Posterior cingulate gyrus (tissue), 11 donors: ENCODE results near the gene P2RX3.

Experiments used
- DNase-seq, 10 donors: peaks; one replicate each; pipeline versions ENCODE4 v3.0.0 to v3.0.0-alpha.2; 2020 to 2021; ENCODE audit warnings: mixed read lengths in 3 of 10
- intact Hi-C: fragments of 100-400 bp; cut with DNase I; formaldehyde crosslinking; loops from one replicate; pipeline ENCODE4 v1.15.1; 2023

P2RX3 gene

DNA sequence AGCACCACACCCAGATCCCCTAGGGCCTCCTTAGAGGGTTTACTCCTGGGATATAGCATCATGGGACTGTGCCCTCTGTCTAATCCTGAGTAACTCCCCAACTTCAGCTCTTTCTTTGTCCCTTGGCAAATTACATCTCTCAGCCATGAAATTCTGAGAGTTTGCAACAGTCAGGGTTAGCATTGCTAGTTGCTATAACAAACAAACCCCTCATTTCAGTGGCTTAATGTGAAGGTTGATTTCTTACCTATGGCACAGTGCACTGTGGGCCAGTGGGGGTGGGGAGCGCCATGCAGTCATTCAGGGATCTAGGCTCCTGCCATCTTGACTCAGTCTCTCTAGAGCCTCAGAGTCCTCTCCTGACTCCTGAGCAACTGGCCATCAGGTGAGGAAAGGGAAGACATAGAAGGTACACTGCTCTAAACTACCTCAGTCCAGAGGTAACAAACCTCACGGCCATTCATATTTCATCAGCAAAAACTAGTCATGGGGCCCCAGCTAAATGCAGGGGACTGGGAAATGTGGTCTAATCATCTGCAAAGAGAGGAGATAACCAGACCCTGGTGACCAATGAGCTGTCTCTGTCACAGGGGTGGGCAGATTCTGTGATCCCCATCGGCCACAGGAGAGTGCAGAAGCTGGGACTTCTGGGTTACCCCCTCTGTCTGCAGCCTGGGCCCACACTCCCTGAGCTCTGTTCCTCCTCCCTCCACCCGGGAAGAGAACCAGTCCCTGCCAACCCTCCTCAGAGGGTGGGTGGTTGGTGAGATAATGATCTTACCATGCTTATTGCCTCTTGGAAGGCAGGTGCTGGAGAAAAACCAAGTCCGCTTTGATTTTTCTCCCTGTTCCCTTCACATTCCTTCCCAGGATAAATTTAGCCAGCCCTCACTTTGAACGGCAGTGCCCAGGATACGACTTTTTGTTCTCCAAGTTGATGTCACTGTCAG, 25.3 kb downstream of the P2RX3 start:
- peak in 5 of 10 donors; percentile 42 to 88 (median 83) for DNase-seq
- intact Hi-C loops = no loop called here

DNA sequence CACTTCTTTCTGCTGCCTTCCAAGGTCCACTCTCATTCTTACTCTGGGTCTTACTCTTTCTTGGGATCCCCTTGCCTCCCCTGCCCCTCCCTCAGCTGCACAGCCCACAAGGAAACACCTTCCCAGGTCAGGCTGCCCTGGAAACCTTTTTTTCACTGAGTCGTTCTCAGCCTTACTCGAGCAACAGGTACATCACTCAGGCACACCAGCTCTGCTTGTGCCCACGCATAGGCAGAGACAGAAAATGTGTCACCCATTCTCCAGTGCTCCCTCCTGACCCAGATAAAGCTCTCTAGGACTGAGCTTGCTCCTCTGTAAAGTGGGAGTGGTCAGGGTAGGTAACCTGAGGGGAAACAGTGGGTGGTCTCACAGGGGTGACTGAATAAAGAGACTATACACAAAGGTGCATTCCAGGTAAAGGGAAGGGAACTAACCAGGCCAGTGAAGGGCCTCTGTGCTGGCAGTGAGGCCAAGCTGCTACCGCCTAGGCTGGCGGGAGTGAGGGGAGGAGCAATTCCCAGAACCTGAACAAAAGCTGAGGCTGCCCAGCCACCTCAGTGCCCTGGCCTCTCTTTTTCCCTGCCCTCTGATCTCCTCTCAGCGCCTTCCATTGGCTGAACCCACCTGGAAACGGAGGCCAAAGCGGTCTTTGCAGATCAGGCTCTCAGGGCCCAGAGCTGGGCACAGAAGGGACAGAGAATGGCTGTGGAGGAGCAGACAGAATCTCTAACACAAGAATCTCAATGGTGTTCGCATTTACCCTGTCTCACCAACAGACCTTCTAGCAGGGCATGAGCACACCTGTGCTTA, 26.9 kb downstream of the P2RX3 start:
- intact Hi-C loops = no loop called here
- DNase-seq = peak in 3 of 10 donors; percentile 34 to 83 (median 66)

DNA sequence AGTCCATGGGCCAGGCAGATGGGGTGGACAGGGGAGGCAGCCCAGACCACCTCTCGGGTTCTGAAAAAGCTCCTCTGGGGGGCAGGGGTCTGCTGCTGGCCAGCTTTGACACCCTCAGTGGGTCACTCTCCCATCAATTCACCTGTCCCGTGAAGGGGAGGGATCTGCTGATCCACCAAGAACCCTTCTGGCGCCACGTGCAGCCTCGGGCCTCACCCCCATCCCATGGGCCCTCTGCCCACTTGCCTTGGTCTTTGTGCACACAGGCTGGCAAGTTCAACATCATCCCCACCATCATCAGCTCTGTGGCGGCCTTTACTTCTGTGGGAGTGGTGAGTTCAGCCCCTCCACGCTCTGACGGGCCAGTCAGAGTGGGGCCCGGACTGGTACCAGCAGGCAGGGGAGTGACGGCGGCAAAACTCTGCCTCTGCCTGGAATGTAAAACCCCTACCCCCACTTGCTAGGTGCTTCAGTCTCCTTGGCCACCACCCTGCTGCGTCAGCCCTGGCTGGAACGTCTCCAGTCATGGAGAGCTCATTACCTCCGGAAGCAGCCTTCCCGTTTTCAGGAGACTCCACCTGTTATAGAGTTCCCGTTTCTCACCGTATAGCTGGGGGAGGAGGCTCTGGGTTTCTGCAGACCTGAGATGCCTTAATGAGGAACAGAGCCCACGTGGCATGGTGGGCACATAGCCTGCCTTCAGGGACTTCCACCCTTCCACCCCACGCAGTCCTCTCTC, 30.1 kb downstream of the P2RX3 start:
- intact Hi-C loops = no loop called here
- DNase-seq = peak in 1 of 10 donors; percentile 68

DNA sequence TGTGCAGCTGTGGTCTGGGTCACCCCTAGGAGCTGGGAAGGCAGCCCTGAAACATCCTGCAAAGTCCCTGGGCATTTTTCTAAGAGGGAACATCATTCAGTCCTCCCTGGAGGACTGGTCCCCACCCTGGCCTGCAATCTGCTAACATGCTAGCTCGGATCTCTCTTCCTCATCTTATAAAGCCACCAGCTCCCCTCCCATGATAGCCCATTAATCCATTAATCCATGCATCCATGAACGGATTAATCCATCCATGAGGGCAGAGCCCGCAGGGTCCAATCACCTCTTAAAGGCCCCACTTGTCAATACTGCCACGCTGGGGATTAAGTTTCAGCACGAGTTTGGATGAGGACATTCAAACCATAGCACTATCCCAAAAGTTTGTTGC, 30.7 kb downstream of the P2RX3 start:
- peak in 1 of 10 donors; percentile 18 for DNase-seq
- intact Hi-C loops = no loop called here

DNA sequence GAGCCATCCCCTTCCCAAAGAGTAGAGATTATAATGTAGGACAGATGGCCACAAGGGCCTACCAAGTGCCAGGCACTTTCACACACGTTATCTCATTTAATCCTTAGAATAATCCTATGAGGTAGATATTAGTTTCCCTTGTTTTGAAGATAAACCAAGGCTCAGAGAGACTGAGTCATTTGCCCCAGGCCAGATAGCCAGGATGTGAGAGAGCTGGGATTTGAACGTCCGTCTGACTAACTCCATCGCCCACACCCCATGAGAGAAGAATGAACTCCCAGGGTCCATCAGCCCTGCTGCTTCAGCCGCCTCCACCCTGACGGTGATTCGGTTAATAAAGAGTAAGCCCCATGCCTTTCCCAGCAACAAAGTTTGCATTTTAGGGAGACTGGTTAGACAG, 32.1 kb downstream of the P2RX3 start:
- peak in 1 of 10 donors; percentile 19 for DNase-seq
- intact Hi-C loops = no loop called here

DNA sequence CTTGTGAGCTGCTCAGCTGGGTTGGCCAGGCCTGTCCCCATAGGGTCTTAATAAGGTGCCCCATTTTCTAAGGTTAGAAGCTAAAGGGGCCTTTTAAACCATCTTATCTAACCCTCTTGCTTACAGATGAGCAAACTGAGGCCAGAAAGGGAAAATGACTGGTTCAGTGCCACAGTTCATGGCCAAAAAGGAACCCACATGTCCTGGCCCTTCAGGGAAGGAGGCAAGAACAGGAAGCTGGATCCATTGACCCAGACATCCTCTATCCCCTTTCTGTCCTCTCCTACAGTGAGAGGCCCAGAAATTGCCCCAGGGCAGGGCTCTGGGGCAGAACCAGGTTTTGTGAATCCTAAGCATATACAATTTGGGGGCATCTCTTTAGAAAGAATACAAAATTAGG, 32.8 kb downstream of the P2RX3 start:
- intact Hi-C loops = no loop called here
- DNase-seq = peak in 1 of 10 donors; percentile 12

DNA sequence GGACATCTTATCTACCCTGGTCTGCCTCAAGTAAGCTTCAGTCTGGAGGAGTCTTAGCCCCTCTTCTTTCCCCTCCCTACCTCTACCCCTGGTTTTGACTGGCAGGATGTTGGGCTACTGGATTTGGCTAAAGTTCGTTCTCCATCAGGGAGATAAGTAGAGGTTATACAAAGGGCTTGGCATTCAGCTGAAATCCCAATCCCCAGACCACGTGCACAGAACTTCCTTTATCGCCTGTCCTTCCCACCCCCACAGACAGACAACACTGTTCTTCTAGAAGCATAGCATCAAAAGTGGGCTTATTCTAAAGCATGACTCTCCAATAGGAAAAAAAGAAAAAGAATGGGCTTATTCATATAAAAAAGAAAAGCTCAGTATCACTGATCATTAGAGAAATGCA, 35.0 kb downstream of the P2RX3 start:
- DNase-seq = no peak
- intact Hi-C loops = no loop called here

DNA sequence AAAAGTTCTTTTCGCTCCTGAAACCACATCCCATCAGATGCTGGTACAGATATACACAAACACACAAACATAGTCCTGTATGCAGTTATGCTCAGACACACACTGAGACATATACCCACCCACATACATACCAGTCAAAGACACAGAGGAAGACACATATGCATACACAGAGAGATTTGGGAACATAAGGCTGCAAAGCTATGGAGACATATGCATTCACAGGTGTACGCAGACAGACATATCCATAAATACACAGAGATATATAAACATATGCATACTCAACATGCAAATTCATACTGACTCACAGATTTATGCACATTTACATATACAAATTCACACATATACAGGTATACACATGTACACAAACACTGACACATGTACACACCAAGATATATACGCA, 36.8 kb downstream of the P2RX3 start:
- DNase-seq = no peak
- intact Hi-C loops = no loop called here

DNA sequence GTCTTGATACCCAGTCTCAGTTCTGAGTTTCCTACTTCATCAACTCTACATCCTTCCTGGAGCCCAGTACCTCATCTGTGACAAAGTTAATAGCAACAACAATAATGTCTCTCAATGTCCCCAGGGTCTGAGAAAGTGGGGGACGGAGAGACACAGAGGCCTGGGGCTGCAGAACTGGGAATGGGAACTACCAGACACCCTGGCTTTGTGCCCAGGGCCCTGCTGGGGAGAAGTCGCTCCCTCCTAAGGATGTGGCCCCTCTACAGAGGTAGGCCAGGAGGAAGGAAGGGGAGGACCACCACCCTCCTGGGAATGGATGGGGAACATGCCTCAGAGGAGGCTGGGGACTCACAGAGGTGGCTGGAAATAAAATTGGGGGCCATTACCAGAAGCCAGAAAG, 37.3 kb downstream of the P2RX3 start:
- peak in 1 of 10 donors; percentile 68 for DNase-seq
- intact Hi-C loops = no loop called here

DNA sequence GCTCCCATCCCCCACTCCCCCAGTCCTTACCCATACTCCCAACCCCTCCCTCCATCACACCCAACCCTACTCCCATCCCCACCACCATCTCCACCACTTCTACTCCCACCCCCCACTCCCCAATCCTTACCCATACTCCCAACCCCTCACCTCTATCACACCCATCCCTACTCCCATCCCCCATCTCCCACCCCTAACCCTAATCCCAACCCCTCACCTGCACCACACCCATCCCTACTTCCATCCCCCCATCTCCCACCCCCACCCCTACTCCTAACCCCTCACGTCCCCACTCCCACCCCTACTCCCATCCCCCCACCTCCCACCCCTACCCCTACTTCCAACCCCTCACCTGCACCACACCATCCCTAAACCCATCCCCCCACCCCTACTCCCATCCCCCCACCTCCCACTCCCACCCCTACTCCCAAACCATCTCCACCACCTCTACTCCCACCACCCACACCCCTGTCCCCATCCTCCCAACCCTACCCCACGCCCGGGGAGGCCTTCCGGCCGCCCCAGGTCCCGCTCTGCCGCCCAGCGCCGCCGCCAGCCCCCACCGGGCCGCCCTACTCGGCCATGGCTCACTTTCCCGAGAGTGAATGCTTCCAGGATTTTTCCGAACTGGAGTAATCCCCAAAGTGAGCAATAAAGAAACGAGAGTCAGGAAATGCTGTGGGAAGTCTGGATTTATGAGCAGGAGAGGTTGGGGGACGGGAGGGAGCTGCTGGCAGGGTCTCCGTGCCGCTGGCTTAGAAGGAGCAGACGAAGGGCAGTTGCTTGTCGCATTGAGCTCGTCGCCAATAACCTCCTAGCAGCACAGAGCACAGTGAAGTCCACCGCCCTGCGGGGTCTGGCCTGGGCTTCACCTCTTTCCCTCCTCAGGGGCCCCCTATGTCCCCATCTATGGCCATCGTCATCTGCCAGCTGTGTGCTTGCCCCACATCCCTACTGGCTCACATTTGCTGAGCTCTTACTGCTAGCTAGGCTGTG, 38.2 kb downstream of the P2RX3 start:
- DNase-seq = peak in 1 of 10 donors; percentile 58
- intact Hi-C loops = no loop called here

DNA sequence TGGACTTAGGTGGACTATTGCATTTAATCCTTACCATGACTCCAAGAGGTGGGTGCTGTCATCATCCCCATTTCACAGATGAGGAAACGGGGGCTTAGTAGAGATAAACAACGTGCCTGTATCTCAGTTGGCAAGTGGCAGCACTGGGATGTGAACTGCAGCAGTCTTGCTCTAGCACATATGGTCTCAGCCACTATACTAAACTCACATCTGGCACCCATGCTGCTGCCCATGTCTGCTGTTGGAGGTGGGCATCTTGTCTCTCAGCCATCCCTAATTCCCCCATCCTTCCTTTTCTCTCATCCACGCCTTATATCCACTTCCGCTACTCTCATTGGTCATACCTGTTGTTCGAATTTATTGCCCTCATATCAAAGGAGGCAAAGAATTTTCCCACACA, 39.0 kb downstream of the P2RX3 start:
- intact Hi-C loops = no loop called here
- peak in 1 of 10 donors; percentile 83 for DNase-seq

DNA sequence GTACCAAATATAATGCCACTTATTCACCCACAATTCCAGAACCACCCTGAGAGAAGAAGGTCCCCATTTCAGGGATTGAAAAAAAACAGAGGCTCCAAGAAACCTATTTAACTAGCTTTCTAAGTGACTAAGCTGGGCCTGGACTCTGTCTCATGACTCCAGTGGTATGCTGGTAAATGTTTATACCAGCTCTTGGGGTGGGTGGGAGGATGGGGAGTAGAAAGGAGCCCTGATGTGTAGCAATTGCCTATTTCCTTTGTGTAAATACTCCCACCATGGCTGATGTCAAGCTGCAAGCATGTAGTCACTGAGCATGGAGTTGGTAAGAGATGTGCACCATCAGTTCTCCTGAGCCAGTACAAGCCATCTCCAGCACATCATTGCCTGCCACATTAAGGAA, 40.0 kb downstream of the P2RX3 start:
- intact Hi-C loops = no loop called here
- no peak for DNase-seq

DNA sequence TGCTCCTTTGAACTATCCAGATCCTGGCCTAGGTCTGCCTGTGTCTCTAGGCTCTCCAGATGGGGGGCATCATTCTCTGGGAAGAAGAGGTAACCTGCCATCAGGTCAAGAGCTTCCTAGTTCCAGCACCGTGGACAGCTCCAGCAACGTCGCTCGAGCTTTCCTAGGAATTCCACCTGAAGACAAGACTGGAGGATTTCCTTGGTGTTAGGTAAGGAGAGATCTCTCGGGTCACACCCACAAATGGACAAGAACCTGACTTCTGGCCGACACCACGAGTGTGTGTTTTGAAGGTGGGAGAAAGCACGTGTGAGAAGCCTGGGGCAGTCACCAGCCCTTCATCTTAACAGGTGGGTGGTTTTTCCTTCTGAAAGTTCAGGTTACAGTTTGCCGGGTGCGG, 41.6 kb downstream of the P2RX3 start:
- intact Hi-C loops = no loop called here
- DNase-seq = peak in 1 of 10 donors; percentile 4

DNA sequence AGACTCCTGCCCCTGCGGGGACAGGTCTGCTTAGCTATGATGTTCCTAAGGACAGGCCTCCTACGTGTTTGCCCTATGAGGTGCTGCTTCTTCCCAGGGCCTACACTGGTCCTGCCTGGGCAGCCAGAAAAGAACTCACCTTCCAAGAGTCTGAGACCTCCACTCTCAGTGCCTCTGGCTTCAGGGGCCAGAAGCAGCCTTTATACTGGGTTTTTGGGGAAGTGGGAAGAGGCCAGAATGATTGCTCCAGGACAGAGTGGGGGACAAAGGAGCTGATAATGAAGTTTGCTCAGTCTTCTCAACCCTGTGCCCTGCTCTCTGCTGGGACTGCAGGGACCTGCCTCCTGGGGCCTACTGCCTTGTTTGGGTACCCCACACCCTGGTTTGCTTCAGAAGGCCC, 42.8 kb downstream of the P2RX3 start, which contains the start of gene PRG3:
Gene PRG3 (minus strand): TSS at position 176 of the 400 bp plus-strand sequence. CDS start 442 bp downstream, outside the sequence.
- peak in 1 of 10 donors; percentile 20 for DNase-seq
- intact Hi-C loops = no loop called here

DNA sequence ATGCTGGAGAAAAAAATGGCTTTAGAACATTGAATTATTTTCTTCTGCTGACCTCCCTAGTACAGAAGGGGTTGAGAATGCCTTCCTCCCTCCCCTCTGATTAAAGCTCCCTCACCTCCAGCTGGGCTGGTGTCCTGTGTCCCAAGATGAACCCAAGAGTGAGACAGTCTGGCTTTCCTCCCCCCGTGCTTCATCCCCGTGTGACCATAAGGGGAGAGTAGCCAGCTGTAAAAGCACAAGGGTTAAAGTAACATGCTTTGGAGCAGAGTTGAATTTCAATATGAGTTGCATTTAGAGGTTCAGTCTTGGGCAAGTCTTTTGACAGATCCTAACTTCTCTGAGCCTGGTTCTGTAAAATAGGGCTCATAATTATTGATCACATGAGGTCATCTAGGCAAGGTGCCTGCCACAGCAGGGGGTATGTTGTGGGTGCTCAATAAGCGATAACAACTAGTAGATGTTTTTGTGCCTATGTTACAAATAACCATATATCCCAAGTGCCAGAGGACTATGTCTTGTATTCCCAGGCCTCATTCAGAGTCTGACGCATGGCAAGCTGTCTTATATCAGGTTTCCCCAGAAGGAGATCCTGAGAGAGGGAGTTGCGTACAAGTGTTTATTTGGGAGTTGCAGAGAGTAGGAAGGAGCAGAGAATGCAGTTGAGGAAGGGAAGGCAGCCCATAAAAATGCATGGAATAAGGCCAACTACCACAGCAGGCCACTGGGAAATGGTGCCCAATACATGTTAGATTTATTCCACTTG, 48.2 kb downstream of the P2RX3 start:
- DNase-seq = peak in 1 of 10 donors; percentile 33
- intact Hi-C loops = no loop called here

DNA sequence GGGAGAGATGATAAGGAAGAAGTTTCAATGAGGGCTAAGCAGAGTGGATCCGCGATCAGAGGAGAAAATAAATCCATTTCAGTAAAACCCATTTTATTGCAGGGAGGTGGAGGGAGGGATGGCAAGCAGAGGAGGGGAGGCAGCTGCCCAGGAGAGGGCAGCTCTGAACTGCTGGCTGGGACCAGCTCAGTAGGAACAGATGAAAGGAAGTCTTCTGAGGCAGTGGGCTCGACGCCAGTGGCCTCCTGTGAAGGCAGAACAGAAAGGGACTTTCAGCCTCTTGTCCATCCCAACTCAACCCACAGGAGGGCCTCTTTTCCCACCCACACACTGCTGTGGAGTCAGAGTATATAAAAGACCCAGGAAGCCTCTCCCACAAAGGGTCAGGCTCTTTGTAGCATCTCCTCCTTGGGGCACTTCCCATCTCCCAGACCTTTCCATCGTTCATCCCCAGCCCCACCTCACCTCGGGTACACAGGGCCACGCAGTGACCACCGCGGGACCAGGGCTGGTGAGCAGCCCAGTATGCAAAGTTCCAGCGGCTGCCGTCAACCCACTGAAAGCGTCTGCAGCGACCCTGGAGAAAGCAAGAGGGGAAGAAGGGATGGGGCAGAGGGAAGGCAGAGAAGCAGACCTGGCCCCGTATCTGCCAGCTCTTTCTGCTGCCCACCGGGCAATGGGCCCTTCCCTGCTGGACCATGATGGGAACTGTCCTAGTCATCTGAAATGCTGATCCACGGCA, 49.3 kb downstream of the P2RX3 start:
- peak in 5 of 10 donors; percentile 13 to 78 (median 25) for DNase-seq

DNA sequence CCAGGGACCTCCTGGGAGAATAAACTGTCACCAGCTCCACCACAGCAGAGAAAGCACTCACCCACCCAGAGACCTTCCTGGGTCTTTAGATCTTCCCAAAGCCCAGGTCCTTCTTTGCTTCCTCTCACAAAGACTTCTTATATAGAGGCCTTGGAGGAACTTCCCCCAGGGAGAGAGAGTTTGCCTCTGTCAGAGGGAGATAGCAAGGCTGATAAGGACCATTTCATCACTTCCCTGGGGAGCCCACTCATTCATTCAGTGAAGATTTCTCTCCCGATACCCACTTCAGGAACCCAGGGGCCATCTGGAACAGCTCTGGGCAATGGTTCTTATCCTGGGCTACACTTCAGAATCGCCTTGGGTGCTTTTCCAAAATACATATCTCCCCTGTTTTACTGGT, 52.4 kb downstream of the P2RX3 start, which contains the start of gene PRG2:
Gene PRG2 (minus strand): TSS at position 116 of the 400 bp plus-strand sequence. CDS start 706 bp downstream, outside the sequence.
- intact Hi-C loops = no loop called here
- no peak for DNase-seq

More for the DNA sequence above, 49.3 kb downstream of the P2RX3 start:
- intact Hi-C loops = no loop called here

DNA sequence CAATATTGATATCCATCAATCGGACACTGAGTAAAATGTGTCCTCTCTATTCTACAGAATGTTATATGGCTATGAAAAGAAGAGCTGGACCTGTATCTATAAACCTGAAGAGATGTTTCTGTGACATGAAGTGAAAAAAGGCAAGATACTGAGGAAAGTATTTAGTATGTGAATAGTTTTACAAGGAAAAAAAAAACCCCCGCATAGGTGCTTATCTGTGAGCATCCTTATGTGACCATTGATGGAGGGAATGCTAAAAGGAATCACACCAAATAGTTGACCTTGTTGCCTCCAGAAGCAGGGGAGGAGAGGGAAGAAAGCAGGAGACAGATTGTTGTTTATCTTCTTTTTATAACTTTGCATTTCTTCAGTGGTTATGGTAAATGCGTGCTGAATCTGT, 53.0 kb downstream of the P2RX3 start:
- intact Hi-C loops = no loop called here
- no peak for DNase-seq
